Suprapubic skin (tissue), 3 donors: ENCODE results near the gene ANKRD45.

Source experiments
- CTCF ChIP-seq, 2 donors: fragments of 200-600 bp in 1 of 2; fragments of 450-650 bp in 1 of 2; sonication (generic) in 1 of 2; IDR thresholded peaks; one replicate each; pipeline ENCODE4 v1.5.1; 2016 to 2019; ENCODE audit warnings: antibody characterized with exemption in 2 of 2, mild to moderate bottlenecking in 1 of 2, moderate library complexity in 1 of 2
- EP300 ChIP-seq: sonication (generic); formaldehyde crosslinking; IDR thresholded peaks from one replicate; pipeline ENCODE4 v1.6.1; 2017; ENCODE audit warnings: antibody characterized with exemption
- POLR2A ChIP-seq, 2 donors: fragments of 450-650 bp; IDR thresholded peaks; one replicate each; pipeline ENCODE4 v1.6.1; 2017; ENCODE audit warnings: antibody characterized with exemption in 2 of 2, mild to moderate bottlenecking in 2 of 2, moderate library complexity in 2 of 2

GRCh38 chr1:173635116-173635515 is 34.5 kb downstream of the ANKRD45 start, which contains the start of gene TEX50:
- TF ChIP-seq CTCF (IDR thresholded peaks at IDR 0.05) = no peak
- TF ChIP-seq EP300 = no peak
- TF ChIP-seq POLR2A (IDR thresholded peaks at IDR 0.05) = no peak
